ENCODE measurements around the gene ZNF841.
A peak's percentile ranks its signal among the peaks of the same experiment; 100 is the strongest.
"Not testable (repeated sequence)": the region's sequence is repeated elsewhere in the genome, so short reads cannot be mapped to it uniquely, and the experiment has no call there.

Gene ZNF841

GRCh38 chr19:52086481-52086880 lies 9.1 kb downstream of the ZNF841 start:
- DNase-seq (ENCODE audit: low read depth, low spot score), result no peak

GRCh38 chr19:52070496-52070895 lies 25.1 kb downstream of the ZNF841 start:
- no peak for DNase-seq (ENCODE audit: low read depth, low spot score)

More at GRCh38 chr19:52086481-52086880, 9.1 kb downstream of the ZNF841 start:
- no peak overlapping the region for H3K4me3 ChIP-seq (ENCODE audit: low read length)

GRCh38 chr19:52069653-52070052 lies 25.9 kb downstream of the ZNF841 start:
- DNase-seq (ENCODE audit: low read depth, low spot score), result no peak
- H3K4me3 ChIP-seq (ENCODE audit: low read length), result no peak overlapping the region

More at GRCh38 chr19:52070496-52070895, 25.1 kb downstream of the ZNF841 start:
- no peak overlapping the region for H3K4me3 ChIP-seq (ENCODE audit: low read length)

GRCh38 chr19:52066258-52066863 lies 29.2 kb downstream of the ZNF841 start:
- H3K4me3 ChIP-seq (ENCODE audit: low read length), result no peak overlapping the region
- DNase-seq (ENCODE audit: low read depth, low spot score), result no peak

GRCh38 chr19:52065399-52065798 lies 30.2 kb downstream of the ZNF841 start:
- DNase-seq (ENCODE audit: low read depth, low spot score), result no peak
- no peak overlapping the region for H3K4me3 ChIP-seq (ENCODE audit: low read length)

GRCh38 chr19:52056480-52056879 lies 39.1 kb downstream of the ZNF841 start:
- not testable (repeated sequence) for DNase-seq (ENCODE audit: low read depth, low spot score); H3K4me3 ChIP-seq (ENCODE audit: low read length)

DNA sequence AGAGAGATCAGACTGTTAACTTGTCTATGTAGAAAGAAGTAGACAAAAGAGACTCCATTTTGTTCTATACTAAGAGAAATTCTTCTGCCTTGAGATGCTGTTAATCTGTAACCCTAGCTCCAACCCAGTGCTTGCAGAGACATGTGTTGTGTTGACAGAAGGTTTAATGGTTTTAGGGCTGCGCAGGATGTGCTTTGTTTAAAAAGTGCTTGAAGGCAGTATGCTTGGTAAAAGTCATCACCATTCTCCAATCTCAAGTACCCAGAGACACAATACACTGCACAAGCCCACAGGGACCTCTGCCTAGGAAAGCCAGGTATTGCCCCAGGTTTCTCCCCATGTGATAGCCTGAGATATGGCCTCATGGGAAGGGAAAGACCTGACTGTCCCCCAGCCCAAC lies 43.8 kb downstream of the ZNF841 start:
- not testable (repeated sequence) for DNase-seq (ENCODE audit: low read depth, low spot score); H3K4me3 ChIP-seq (ENCODE audit: low read length)

DNA sequence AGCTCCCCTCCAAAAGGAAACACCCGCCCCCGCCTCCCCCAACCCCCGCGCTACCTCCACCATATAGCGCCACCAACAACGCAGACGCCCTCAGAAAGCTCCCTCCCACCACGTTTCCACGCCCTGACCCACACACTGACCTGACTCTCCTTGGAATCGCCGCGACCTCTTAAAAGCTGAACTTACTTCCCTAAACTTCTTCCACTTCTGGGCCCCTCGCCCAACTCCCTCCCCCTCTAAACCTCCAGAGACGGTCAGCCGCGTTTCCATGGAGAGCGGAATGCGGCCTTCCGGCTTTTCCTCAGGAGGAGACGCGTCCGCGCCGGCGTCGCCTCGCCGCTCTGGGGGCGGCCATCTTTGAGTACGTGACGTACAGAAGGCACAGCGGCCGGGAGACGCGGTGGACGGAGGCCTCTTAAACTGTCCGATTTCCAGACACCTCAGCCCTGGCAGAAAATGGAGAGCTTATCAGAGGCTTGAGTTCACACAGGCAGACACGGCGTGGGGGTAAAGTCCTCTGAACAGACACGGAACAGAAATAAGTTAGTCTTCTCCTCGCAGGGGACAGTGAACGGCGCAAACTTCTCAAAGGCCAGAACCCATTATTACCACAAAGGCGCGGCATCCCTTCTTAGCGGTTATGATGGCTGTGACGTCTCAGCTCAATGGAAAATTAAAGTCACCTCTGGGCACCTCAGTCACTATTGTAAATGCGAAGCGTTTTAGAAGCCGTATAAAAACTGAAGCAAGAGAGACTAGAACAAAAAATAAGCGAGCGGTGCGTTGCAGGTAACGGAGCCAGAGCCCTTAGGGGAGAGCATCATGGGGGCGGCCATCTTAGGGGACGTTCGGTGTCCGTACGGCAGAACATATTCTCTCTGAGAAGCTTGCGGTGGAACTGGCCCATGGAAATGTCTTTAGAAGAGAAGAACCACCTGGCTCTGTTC lies 46.7 kb downstream of the ZNF841 start, which contains the start of gene ZNF432:
Gene ZNF432, minus strand, starts transcription at position 284 of the 947 bp plus-strand sequence. CDS start 1,970 bp downstream, outside the sequence.
- H3K4me3 ChIP-seq (ENCODE audit: low read length), result no peak within 1 kb of the TSS
- DNase-seq (ENCODE audit: low read depth, low spot score), result no peak

GRCh38 chr19:52039169-52039568 lies 56.4 kb downstream of the ZNF841 start:
- DNase-seq (ENCODE audit: low read depth, low spot score), result no peak
- no peak overlapping the region for H3K4me3 ChIP-seq (ENCODE audit: low read length)

- DNase-seq (ENCODE audit: low read depth, low spot score), result no peak
- H3K4me3 ChIP-seq (ENCODE audit: low read length), result no peak overlapping the region
These were observed 61.4 kb downstream of the ZNF841 start for GRCh38 chr19:52034051-52034728.

DNA sequence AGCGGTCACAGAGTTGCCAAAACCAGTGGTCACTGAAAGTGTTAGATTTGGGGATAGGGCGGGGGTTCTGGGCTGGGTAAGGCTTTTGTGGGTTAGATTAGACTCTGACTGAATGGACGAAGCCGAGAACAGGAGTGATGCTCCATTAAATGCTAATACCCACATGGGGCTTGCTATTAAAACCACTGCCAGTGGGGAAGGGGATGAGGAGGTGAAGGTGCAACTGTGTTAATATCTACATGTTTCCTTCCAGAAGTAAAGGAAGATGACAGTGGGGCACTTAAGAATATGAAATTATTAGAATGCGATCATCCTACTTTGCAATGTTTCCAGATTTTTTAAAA lies 66.8 kb downstream of the ZNF841 start:
- H3K4me3 ChIP-seq (ENCODE audit: low read length), result peak overlapping the region; percentile 77
- no peak for DNase-seq (ENCODE audit: low read depth, low spot score)

DNA sequence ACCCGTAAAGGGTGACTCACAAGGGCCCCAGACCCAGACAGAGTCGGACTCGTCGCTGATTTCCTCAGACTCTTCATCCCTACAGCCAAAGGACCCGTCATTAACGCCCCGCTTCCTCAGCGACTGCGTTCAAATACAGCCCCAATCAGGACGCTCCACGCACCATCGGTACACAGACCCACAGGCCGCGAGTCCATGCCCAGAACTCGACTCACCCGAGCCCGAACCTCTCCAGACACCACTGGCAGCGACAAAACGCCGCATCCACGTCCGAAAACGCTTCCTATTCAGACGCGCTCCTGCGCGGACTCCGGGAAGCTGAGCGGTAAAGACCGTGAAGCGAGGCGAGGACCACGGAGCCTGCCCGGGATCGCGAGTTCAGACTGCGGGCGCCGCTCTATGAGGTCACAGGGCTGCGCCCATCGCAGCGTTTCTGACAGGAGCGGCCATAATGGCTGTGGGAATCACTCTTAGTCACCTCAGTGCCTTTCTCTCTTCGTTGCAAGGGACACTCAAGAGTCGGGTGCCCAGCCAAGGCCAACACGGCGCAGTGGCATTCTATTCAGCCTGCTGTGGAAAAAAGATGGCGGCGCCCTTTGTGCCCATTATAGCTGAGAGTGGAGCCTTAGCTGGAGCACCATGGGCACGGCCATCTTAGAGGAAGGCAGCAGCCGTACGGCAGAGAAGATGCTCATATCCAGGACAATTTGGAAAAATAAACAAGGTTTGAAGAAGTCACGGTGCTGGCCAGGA lies 67.4 kb downstream of the ZNF841 start, which contains the start of gene ZNF614:
Gene ZNF614, minus strand, starts transcription at position 353 of the 753 bp plus-strand sequence. CDS start 2,634 bp downstream, outside the sequence.
- peak; percentile 67 for DNase-seq (ENCODE audit: low read depth, low spot score)
- H3K4me3 ChIP-seq (ENCODE audit: low read length), result peak within 1 kb of the TSS; percentile 77

- not testable (repeated sequence) for H3K4me3 ChIP-seq (ENCODE audit: low read length); DNase-seq (ENCODE audit: low read depth, low spot score)
These were observed 69.1 kb downstream of the ZNF841 start for GRCh38 chr19:52026255-52026990.

GRCh38 chr19:52024478-52024877 lies 71.1 kb downstream of the ZNF841 start:
- H3K4me3 ChIP-seq (ENCODE audit: low read length); DNase-seq (ENCODE audit: low read depth, low spot score): not testable (repeated sequence)

GRCh38 chr19:52022193-52022592 lies 73.4 kb downstream of the ZNF841 start:
- H3K4me3 ChIP-seq (ENCODE audit: low read length), result no peak overlapping the region
- DNase-seq (ENCODE audit: low read depth, low spot score), result no peak

DNA sequence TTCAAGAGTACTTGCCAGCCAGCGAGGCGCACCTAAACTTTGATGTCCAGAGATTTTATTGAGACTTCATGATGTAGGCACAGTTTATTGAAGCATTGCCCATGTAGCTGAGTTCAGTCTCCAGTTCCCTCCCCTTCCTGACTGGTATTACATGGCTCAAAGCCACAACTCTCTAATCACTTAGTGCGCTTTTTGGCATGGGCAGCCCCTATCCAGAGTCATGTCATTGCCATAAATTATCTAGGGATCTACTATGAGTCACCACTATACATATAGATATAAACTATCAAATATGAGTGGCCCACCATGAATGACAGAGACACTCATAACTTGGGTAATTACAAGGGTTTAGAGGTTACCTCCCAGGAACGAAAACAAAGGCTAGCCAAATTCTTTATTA lies 75.1 kb downstream of the ZNF841 start:
- H3K4me3 ChIP-seq (ENCODE audit: low read length), result no peak overlapping the region
- no peak for DNase-seq (ENCODE audit: low read depth, low spot score)

All from Jurkat, Clone E6-1 (cell line).